ENCODE measurements around the gene FGF3.
A peak's percentile ranks its signal among the peaks of the same experiment; 100 is the strongest.

The FGF3 gene

GRCh38 chr11:69843529-69843921 is 24.3 kb upstream of the FGF3 start:
- no peak for TF ChIP-seq CTCF (conservative IDR thresholded peaks at IDR 0.05)
- H3K27ac ChIP-seq: no peak overlapping the region

GRCh38 chr11:69842746-69843528 is 23.7 kb upstream of the FGF3 start:
- TF ChIP-seq CTCF (conservative IDR thresholded peaks at IDR 0.05): no peak
- no peak overlapping the region for H3K27ac ChIP-seq

GRCh38 chr11:69841859-69842698 is 22.9 kb upstream of the FGF3 start:
- peak; percentile 70 for TF ChIP-seq CTCF (conservative IDR thresholded peaks at IDR 0.05)
- no peak overlapping the region for H3K27ac ChIP-seq

- no peak for TF ChIP-seq CTCF (conservative IDR thresholded peaks at IDR 0.05)
- no peak overlapping the region for H3K27ac ChIP-seq
Measured at GRCh38 chr11:69841170-69841858, 22.1 kb upstream of the FGF3 start.

- no peak for TF ChIP-seq CTCF (conservative IDR thresholded peaks at IDR 0.05)
- H3K27ac ChIP-seq: no peak overlapping the region
Measured at GRCh38 chr11:69840371-69841169, 21.4 kb upstream of the FGF3 start.

GRCh38 chr11:69839516-69839915 is 20.3 kb upstream of the FGF3 start:
- no peak overlapping the region for H3K27ac ChIP-seq
- no peak for TF ChIP-seq CTCF (conservative IDR thresholded peaks at IDR 0.05)
